HCT116 (cell line): ENCODE measurements around the gene UXS1. TPM values are rescaled to one million over a fixed set of nuclear protein-coding genes. Genes with fewer than 3 reads are reported as not detected.
"Not testable (repeated sequence)": the region's sequence is repeated elsewhere in the genome, so short reads cannot be mapped to it uniquely, and the experiment has no call there.

ENCODE experiments used
- ATAC-seq: fragments of 200-7000 bp; cut with Tn5 transposase; 2 replicates; pipeline ENCODE4 v1.9.1; 2020; ENCODE audit warnings: mild to moderate bottlenecking, moderate library complexity
- BruUV-seq: library from RNA; stranded (reverse); fragments of 400-500 nt; replicated peaks from 2 replicates; lab custom pipeline; 2021; lab: Mats Ljungman, UMichigan
- CTCF ChIA-PET: fragments of 300-600 bp; sonication (Branson Sonifier 250); formaldehyde crosslinking; loops from one replicate; lab custom pipeline; 2021; ENCODE audit warnings: antibody characterized with exemption; lab: Charles Lee
- POLR2A ChIA-PET: fragments of 300-600, 350-600 bp; sonication (Branson Sonifier 250); formaldehyde crosslinking; loops from one replicate; lab custom pipeline; 2021; ENCODE audit warnings: antibody characterized with exemption; lab: Charles Lee
- RAD21 ChIA-PET, 2 experiments: fragments of 300-600 bp; sonication (Branson Sonifier 250); formaldehyde crosslinking; loops; one replicate each; lab custom pipeline; 2023; ENCODE audit warnings: low total read pairs in 2 of 2; ENCODE audit not compliant: uncharacterized antibody in 2 of 2, unreplicated experiment in 2 of 2, low non-redundant PET in 1 of 2; lab: Charles Lee
- DNase-seq: peaks from one replicate; pipeline ENCODE4 v3.0.0-alpha.2; 2010; ENCODE audit warnings: low read depth, low spot score
- H2AFZ ChIP-seq: fragments of 200-600 bp; shearing (Covaris generic), sonication (generic); 2 replicates; pipeline ENCODE4 v1.6.1; 2017; ENCODE audit warnings: low read depth, mixed run types, mixed read lengths, antibody characterized with exemption, low read length; ENCODE audit not compliant: poor library complexity, severe bottlenecking
- H3K27ac ChIP-seq: 2 replicates; pipeline ENCODE4 v1.5.1; 2012; ENCODE audit warnings: low read depth, low read length
- H3K27me3 ChIP-seq: fragments of 200-600 bp; sonication (generic); 2 replicates; pipeline ENCODE4 v1.6.1; 2016; ENCODE audit warnings: mixed run types, low read length, mixed read lengths; ENCODE audit not compliant: insufficient read depth
- H3K36me3 ChIP-seq, 2 experiments: fragments of 200-500 bp in 1 of 2; fragments of 200-600 bp in 1 of 2; sonication (Bioruptor generic) in 1 of 2; sonication (generic) in 1 of 2; 2 replicates each; pipeline versions ENCODE4 v1.5.1 to v1.6.1; 2014 to 2016; ENCODE audit warnings: low read length in 2 of 2, inconsistent platforms in 1 of 2, mixed read lengths in 1 of 2, mixed run types in 1 of 2; ENCODE audit not compliant: insufficient read depth in 2 of 2, control insufficient read depth in 1 of 2
- H3K4me1 ChIP-seq, 2 experiments: fragments of 200-600 bp in 1 of 2; sonication (generic) in 1 of 2; 2 replicates each; pipeline versions ENCODE4 v1.5.1 to v1.6.1; 2012 to 2017; ENCODE audit warnings: low read length in 2 of 2, inconsistent platforms in 1 of 2, mild to moderate bottlenecking in 1 of 2, mixed read lengths in 1 of 2, mixed run types in 1 of 2, moderate library complexity in 1 of 2; ENCODE audit not compliant: insufficient read depth in 2 of 2, control insufficient read depth in 1 of 2
- H3K4me2 ChIP-seq: fragments of 200-600 bp; sonication (generic); 2 replicates; pipeline ENCODE4 v1.6.1; 2017; ENCODE audit warnings: mixed run types, low read length, mixed read lengths
- H3K4me3 ChIP-seq, 2 experiments: fragments of 200-600 bp in 1 of 2; sonication (generic) in 1 of 2; replicated peaks in 1 of 2; 2 replicates each; pipeline ENCODE4 v1.5.1; 2011 to 2016; ENCODE audit warnings: low read length in 2 of 2, control low read depth in 1 of 2, low read depth in 1 of 2, mild to moderate bottlenecking in 1 of 2, mixed read lengths in 1 of 2, mixed run types in 1 of 2
- H3K79me2 ChIP-seq: fragments of 200-600 bp; sonication (generic); 2 replicates; pipeline ENCODE4 v1.6.1; 2017; ENCODE audit warnings: mild to moderate bottlenecking, mixed run types, low read length, moderate library complexity, mixed read lengths; ENCODE audit not compliant: insufficient read depth
- H3K9ac ChIP-seq: fragments of 200-600 bp; sonication (generic); 2 replicates; pipeline ENCODE4 v1.6.1; 2016; ENCODE audit warnings: low read length, mixed read lengths
- H3K9me2 ChIP-seq: fragments of 200-600 bp; sonication (generic), shearing (Covaris generic); 2 replicates; pipeline ENCODE4 v1.6.1; 2017; ENCODE audit warnings: mixed run types, mild to moderate bottlenecking, moderate library complexity; ENCODE audit not compliant: insufficient read depth
- H3K9me3 ChIP-seq, 2 experiments: fragments of 200-500 bp in 1 of 2; fragments of 200-600 bp in 1 of 2; sonication (Bioruptor generic) in 1 of 2; sonication (generic) in 1 of 2; 2 replicates each; pipeline ENCODE4 v1.6.1; 2014 to 2017; ENCODE audit warnings: low read length in 2 of 2, mixed read lengths in 2 of 2, inconsistent platforms in 1 of 2, low read depth in 1 of 2, mild to moderate bottlenecking in 1 of 2, mixed run types in 1 of 2, moderate library complexity in 1 of 2; ENCODE audit not compliant: control insufficient read depth in 1 of 2, insufficient read depth in 1 of 2
- H4K20me1 ChIP-seq: fragments of 200-600 bp; sonication (generic), shearing (Covaris generic); 2 replicates; pipeline ENCODE4 v1.6.1; 2017; ENCODE audit warnings: mixed run types, mild to moderate bottlenecking, moderate library complexity; ENCODE audit not compliant: insufficient read depth
- EZH2 ChIP-seq: fragments of 200-600 bp; sonication (generic); IDR thresholded peaks from 2 replicates; pipeline ENCODE4 v1.6.1; 2017; ENCODE audit warnings: antibody characterized with exemption, mixed run types
- POLR2A ChIP-seq: IDR thresholded peaks from 2 replicates; pipeline ENCODE4 v1.7.0; 2011; ENCODE audit warnings: borderline replicate concordance; ENCODE audit not compliant: insufficient read depth, insufficient read length; ENCODE audit errors: extremely low read depth
- SIN3A ChIP-seq: IDR thresholded peaks from 2 replicates; pipeline ENCODE4 v1.6.1; 2012; ENCODE audit warnings: low read depth
- YY1 ChIP-seq: IDR thresholded peaks from 2 replicates; pipeline ENCODE4 v1.6.1; 2011; ENCODE audit warnings: low read length, low read depth, moderate library complexity, mild to moderate bottlenecking; ENCODE audit not compliant: insufficient replicate concordance; ENCODE audit errors: extremely low read depth
- intact Hi-C: fragments of 100-400 bp; cut with micrococcal nuclease; formaldehyde crosslinking; loops from 2 replicates; pipeline ENCODE4 v1.10.0; 2022
- total RNA-seq: library from RNA; stranded (reverse); gene quantifications from one replicate; pipeline ENCODE4 v1.2.1, GENCODE V29; 2021; ENCODE audit not compliant: unreplicated experiment
- TF ChIP-seq, protein P1 (sequence below): IDR thresholded peaks from 2 replicates; pipeline ENCODE4 v1.6.1; 2012; ENCODE audit warnings: low read depth
- TF ChIP-seq, protein P2 (sequence below): IDR thresholded peaks from 2 replicates; pipeline ENCODE4 v1.6.1; 2012
- TF ChIP-seq, protein P3 (sequence below), 3 experiments: fragments of 200-600 bp in 1 of 3; sonication (generic) in 1 of 3; IDR thresholded peaks in 2 of 3; conservative IDR thresholded peaks in 1 of 3; 2 replicates each; pipeline ENCODE4 v1.5.1; 2012 to 2017; ENCODE audit warnings: low read depth in 2 of 3, low read length in 2 of 3, antibody characterized with exemption in 1 of 3, borderline replicate concordance in 1 of 3, control low read depth in 1 of 3, mild to moderate bottlenecking in 1 of 3, mixed read lengths in 1 of 3, mixed run types in 1 of 3, moderate library complexity in 1 of 3; ENCODE audit not compliant: insufficient read depth in 1 of 3
- TF ChIP-seq, protein P4 (sequence below): IDR thresholded peaks from 2 replicates; pipeline ENCODE4 v1.6.1; 2012

The UXS1 gene
- total RNA-seq, 1 experiment from 2014 or later: 45.7 TPM

DNA sequence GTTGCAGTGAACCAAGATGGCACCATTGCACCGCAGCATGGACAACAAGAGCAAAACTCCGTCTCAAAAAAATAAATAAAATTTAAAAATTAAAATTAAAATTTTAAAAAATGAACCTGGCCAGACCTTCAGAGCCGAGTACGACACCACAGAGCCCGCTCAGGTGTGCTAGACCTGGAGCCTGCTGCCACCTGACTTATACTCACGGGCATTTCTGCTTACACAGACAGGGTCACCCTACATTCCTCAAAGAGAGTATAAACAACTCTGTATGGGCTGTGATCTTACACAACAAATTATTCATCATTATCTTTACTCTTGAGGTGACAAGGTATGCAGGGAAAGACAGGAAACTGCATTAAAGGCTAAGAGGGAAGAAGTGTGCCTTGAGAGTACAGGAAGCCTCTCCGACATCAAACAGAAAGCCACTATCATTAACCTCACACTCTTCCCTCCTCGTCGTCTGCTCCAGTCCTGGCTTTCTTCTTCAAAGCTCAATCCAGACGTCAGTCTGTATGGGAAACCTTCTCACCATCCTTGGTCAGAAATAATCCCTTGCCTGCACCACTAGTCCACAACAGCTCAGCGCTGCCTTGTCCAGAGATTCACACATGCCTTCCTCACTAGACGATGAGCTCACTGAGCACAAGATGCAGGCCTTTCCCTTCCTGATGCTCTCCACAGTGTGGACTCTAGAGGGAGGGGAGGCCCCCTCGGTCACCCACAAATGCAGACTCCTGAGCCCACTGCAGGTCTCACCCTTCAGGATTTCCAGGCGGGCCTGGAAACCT, 56.2 kb downstream of the UXS1 start:
- intact Hi-C loops: no loop called here

DNA sequence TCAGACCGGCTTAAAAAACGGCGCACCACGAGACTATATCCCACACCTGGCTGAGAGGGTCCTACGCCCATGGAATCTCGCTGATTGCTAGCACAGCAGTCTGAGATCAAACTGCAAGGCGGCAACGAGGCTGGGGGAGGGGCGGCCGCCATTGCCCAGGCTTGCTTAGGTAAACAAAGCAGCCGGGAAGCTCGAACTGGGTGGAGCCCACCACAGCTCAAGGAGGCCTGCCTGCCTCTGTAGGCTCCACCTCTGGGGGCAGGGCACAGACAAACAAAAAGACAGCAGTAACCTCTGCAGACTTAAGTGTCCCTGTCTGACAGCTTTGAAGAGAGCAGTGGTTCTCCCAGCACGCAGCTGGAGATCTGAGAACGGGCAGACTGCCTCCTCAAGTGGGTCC, 62.9 kb downstream of the UXS1 start:
- Histone ChIP-seq H3K4me3 (0 out of 4 replicates have a peak overlapping the region, but pooled peaks of 1 of the 2 experiments have one; percentile 26), H3K4me2 (peak overlapping the region; percentile 76; the same call in 1 of the 2 replicates)
- DNase-seq, H2AFZ ChIP-seq, H3K9me3 ChIP-seq, H3K27ac ChIP-seq, H3K79me2 ChIP-seq, H3K9me2 ChIP-seq, ATAC-seq, intact Hi-C loops, CTCF ChIA-PET, RAD21 ChIA-PET, H3K36me3 ChIP-seq, POLR2A ChIA-PET, H3K27me3 ChIP-seq, H3K9ac ChIP-seq, H4K20me1 ChIP-seq, BruUV-seq, H3K4me1 ChIP-seq: not testable (repeated sequence)

More for the DNA sequence above, 56.2 kb downstream of the UXS1 start:
- H3K4me2 ChIP-seq: no peak overlapping the region
- ChIA-PET CTCF (interaction anchor here (1.7 kb wide), 1 partner anchor 444 kb away, joined by 3 read pairs; no protein-coding TSS in a partner anchor), RAD21 (no interaction called here), POLR2A (no interaction called here)
- no peak overlapping the region for H3K9ac ChIP-seq
- H3K4me3 ChIP-seq: no peak overlapping the region
- no peaks in the 10 kb centered on the region for H3K9me2 ChIP-seq
- BruUV-seq: no TSS peak
- no peaks in the 10 kb centered on the region for H3K27me3 ChIP-seq
- H3K27ac ChIP-seq: no peak overlapping the region
- ATAC-seq: no peak
- H4K20me1 ChIP-seq: no peaks in the 10 kb centered on the region
- TF ChIP-seq SIN3A (no peak), EZH2 (no peak), POLR2A (no peak), YY1 (no peak)
- TF ChIP-seq, protein P1, sequence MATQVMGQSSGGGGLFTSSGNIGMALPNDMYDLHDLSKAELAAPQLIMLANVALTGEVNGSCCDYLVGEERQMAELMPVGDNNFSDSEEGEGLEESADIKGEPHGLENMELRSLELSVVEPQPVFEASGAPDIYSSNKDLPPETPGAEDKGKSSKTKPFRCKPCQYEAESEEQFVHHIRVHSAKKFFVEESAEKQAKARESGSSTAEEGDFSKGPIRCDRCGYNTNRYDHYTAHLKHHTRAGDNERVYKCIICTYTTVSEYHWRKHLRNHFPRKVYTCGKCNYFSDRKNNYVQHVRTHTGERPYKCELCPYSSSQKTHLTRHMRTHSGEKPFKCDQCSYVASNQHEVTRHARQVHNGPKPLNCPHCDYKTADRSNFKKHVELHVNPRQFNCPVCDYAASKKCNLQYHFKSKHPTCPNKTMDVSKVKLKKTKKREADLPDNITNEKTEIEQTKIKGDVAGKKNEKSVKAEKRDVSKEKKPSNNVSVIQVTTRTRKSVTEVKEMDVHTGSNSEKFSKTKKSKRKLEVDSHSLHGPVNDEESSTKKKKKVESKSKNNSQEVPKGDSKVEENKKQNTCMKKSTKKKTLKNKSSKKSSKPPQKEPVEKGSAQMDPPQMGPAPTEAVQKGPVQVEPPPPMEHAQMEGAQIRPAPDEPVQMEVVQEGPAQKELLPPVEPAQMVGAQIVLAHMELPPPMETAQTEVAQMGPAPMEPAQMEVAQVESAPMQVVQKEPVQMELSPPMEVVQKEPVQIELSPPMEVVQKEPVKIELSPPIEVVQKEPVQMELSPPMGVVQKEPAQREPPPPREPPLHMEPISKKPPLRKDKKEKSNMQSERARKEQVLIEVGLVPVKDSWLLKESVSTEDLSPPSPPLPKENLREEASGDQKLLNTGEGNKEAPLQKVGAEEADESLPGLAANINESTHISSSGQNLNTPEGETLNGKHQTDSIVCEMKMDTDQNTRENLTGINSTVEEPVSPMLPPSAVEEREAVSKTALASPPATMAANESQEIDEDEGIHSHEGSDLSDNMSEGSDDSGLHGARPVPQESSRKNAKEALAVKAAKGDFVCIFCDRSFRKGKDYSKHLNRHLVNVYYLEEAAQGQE: no peak
- TF ChIP-seq, protein P2, sequence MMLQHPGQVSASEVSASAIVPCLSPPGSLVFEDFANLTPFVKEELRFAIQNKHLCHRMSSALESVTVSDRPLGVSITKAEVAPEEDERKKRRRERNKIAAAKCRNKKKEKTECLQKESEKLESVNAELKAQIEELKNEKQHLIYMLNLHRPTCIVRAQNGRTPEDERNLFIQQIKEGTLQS: no peak
- TF ChIP-seq, protein P3, sequence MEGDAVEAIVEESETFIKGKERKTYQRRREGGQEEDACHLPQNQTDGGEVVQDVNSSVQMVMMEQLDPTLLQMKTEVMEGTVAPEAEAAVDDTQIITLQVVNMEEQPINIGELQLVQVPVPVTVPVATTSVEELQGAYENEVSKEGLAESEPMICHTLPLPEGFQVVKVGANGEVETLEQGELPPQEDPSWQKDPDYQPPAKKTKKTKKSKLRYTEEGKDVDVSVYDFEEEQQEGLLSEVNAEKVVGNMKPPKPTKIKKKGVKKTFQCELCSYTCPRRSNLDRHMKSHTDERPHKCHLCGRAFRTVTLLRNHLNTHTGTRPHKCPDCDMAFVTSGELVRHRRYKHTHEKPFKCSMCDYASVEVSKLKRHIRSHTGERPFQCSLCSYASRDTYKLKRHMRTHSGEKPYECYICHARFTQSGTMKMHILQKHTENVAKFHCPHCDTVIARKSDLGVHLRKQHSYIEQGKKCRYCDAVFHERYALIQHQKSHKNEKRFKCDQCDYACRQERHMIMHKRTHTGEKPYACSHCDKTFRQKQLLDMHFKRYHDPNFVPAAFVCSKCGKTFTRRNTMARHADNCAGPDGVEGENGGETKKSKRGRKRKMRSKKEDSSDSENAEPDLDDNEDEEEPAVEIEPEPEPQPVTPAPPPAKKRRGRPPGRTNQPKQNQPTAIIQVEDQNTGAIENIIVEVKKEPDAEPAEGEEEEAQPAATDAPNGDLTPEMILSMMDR (IDR thresholded peaks at IDR 0.05 in 2 of 3, conservative IDR thresholded peaks at IDR 0.05 in 1 of 3; ENCODE audit: borderline replicate concordance in 1 of 3, insufficient read depth in 1 of 3, low read depth in 2 of 3, low read length in 2 of 3): no peak
- TF ChIP-seq, protein P4, sequence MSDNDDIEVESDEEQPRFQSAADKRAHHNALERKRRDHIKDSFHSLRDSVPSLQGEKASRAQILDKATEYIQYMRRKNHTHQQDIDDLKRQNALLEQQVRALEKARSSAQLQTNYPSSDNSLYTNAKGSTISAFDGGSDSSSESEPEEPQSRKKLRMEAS: no peak
- H3K9me3 ChIP-seq: no peaks in the 10 kb centered on the region
- DNase-seq: no peak
- H3K4me1 ChIP-seq: no peaks in the 10 kb centered on the region
- no peaks in the 10 kb centered on the region for H3K36me3 ChIP-seq
- no peak overlapping the region for H2AFZ ChIP-seq
- H3K79me2 ChIP-seq: peaks cover 2% of the 10 kb centered on the region; the same call in 1 of the 2 replicates
